Left forelimb (tissue), 1 donor: ENCODE measurements around the gene GAPDHS.

ENCODE experiments used
- DNase-seq: peaks from one replicate; pipeline ENCODE4 v3.0.0-alpha.2; 2018; ENCODE audit warnings: low spot score

GAPDHS gene

DNA sequence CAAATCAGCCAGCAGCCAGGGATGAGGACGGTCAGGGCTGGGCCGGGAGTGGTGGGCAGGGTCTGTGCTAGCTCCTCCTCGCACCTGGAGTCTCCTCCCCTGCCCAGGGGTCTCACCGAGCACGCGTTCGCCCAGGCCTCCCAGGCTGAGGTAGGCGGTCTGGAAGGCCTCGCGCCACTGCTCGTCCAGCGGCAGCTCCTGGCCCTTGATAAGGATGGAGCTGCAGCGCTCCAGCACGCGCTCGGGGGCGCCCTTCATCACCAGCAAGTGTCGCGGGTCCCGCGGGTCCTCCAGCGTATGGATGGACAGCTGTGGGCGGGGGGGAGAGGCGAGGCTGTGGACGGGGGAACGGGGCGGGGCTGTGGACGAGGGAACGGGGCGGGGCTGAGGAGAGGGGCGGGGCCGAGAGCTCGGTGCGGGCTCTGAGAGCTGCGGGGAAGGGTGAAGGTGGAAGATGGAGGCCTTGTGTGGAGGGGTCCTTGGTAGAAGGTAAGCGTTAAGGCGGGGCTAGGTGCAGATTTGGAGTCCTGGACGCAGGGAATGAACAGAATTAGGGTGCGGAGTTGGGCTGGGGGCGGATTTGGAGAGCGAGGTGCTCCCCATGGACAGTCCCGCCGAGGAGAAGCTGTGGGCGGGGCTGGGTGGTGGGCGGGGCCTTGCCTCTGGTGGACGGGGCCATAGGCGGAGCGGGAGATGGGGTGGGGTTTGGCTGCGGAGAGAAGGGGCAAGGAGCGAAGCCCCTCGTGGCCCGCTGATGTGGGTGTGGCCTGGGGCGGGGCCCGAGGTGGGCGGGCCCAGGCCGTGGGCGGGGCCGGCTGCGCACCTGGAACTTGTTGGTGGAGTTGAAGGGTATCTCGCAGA is 24.5 kb downstream of the GAPDHS start:
- DNase-seq, result peak; percentile 80

DNA sequence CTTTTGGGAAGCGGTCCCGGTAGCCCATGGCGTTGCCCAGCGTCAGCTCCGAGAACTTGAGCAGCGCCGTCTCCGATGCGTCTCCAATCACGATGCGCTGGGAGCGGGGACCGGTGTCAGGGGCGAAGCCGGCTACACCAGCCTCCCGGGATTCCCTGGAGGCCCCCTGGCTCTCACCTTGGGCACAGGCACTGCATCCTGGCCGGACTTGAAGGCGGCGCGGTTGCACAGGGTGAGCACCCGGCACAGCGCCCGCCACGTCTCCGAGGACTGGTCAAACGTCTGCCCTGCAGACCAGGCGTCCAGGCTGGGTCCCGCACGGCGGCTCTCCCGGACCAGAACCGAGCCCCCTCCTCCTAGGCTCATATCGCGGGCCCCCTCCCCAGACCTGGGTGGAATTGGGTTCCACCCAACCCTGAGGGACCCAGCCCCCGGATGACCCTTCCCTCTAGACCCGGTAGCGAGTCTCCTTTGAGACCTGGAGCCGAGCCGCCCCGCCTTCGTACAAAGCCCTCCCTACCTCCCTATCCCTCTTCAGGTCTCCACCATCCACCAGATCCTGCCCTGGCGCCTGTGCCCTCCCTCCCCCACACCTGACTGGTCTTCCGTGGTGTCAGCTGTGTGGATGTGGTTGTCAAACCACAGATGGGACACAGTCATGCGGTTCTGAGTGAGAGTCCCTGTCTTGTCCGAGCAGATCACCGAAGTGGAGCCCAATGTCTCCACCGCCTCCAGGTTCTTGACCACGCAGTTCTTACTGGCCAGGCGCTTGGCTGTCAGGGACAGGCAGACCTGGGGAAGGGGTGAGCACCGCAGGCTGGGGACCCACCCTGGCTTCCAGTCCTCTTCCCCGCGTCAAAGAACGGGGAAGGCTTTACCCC is 25.4 kb downstream of the GAPDHS start:
- DNase-seq, result peak; percentile 61

GRCh38 chr19:35559281-35559659 is 26.0 kb downstream of the GAPDHS start:
- peak; percentile 53 for DNase-seq

GRCh38 chr19:35559781-35560180 is 26.5 kb downstream of the GAPDHS start:
- DNase-seq, result peak; percentile 45

GRCh38 chr19:35560271-35560670 is 27.0 kb downstream of the GAPDHS start:
- no peak for DNase-seq

- no peak for DNase-seq
These were observed 27.4 kb downstream of the GAPDHS start for GRCh38 chr19:35560677-35561076.

GRCh38 chr19:35561436-35561835 is 28.2 kb downstream of the GAPDHS start:
- DNase-seq, result no peak

DNA sequence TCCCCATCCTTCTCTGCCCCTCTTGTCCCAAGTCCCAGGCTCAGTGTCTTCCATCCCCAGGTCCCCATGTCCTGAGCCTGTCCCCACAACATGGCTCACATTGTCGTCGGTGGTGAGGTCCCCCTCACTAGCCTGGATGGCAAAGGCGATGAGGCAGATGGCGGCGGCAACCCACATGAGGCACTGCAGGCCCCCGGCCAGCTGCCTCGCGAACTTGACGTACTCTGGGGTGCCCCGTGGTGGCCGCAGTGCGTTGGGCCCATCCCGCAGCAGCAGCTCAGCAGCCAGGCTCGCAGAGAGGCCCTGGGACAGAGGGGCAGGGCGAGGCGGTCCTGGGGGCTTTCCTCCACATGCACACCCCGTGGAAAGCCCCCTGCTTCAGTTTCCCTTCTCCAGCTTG is 29.1 kb downstream of the GAPDHS start:
- no peak for DNase-seq

- no peak for DNase-seq
These were observed 29.5 kb downstream of the GAPDHS start for GRCh38 chr19:35562776-35563175.

DNA sequence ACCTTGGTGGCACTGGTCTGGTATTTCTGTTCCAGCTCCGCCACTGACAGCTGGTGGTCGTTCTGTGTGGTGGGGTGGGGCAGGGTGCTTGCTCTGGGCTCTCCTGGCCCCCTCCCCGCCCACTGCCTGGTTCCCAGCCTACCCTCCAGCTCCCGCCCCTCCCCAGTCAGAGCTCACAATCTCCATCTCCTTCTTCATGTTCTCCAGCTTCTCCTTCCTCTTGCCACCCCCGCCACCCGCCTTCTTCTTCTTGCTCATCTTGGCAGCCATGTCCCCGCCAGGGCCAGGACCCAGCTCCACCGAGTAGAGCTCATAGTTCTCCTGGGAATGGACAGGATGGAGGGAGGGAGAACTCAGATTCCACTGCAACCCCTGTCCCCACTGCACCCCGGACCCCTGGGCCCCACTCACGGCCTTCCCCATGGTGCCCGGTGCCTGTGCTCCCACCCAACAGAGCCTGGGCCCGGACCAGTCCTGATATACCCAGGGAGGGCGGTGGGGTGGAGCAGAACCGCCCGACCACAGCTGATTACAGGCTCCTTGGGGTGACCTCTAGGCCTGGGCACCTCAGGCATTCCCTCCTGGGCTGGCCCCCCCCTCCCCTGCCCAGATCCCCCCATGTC is 30.1 kb downstream of the GAPDHS start, which contains the start of gene ATP4A:
Gene ATP4A (minus strand): TSS at position 452 of the 623 bp plus-strand sequence. CDS start 29 bp downstream, at position 423.
- DNase-seq, result no peak

DNA sequence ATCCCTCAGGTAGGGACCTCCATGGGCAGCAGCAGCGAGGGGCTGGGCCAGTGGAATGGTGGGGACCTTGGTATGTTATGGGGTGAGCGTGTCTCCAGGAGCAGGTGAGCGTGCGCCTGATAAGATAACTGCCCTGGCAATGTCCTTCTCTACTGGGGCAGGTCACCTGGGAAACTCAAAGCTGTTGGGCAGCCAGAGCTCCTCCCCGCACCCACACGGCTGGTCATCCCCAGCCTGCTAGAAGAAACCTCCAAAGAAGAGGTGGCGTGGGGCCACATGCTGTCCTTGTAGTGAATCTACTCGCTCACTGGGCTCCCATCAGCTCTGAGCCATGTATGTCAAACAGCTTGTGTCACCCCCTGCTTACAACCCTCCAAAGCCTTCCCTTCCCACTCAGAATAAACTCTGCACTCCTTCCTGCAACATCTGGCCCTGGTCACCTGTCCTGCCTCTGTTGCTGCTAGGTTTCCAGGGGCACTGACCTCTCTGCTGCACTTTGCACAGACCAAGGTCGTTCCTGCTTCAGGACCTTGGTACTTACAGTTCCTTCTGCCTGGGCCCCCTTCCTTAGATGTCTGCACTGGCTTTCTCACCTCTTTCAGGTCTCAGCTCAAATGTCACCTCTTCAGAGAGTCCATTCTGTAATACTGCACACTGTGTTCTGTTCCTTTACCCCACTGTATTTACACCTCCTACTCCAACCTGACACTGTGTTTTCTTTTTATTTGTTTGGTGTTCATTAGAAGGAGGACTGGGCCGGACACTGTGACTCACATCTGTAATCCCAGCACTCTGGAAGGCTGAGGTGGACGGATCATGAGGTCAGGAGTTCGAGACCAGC is 32.0 kb downstream of the GAPDHS start:
- peak; percentile 12 for DNase-seq

GRCh38 chr19:35566738-35567137 is 33.5 kb downstream of the GAPDHS start:
- DNase-seq, result no peak

DNA sequence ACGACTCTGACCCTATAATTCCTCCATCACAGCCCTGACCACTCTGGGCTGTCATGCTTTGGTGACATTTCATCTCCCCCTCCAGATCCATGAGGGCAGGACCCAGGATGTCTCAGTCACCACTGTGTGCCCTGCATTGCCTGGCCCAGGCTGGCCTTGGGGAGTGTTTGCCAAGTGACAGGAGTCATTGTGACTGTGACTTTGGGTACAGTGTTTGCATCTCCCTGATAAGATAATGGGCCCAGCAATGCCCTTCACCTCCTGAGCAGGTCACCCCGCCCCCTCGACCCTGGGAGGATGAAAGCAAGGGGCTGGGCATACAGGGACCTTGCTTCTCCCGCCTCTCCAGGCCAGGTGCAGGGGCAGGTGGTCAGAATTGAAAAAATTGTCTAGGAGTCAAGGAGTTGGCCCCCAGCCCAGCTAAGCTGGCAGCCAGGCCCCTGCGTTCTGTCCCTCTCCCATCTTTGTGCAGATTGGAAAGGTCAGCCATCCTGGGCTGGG is 36.1 kb downstream of the GAPDHS start:
- peak; percentile 45 for DNase-seq

GRCh38 chr19:35571406-35571965 is 38.2 kb downstream of the GAPDHS start:
- no peak for DNase-seq

GRCh38 chr19:35577918-35578317 is 44.7 kb downstream of the GAPDHS start:
- DNase-seq, result no peak

DNA sequence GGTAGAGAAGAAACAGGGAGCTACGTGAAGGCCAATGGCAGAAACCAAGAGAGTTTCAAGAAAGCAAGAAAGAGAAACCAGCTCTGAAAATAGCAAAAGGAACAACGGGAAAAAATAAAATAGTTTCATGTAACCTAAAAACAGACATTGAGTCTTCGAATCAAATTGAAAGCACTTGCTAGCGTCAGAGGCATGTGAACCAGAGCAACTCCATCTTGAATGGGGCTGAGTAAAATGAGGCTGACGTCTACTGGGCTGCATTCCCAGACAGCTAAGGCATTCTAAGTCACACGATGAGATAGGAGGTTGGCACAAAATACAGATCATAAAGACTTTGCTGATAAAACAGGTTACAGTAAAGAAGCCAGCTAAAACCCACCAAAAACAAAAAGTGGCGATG is 45.5 kb downstream of the GAPDHS start:
- no peak for DNase-seq

- no peak for DNase-seq
These were observed 49.5 kb downstream of the GAPDHS start for GRCh38 chr19:35582760-35583159.

GRCh38 chr19:35585848-35586247 is 52.6 kb downstream of the GAPDHS start, which contains the start of gene PMIS2:
Gene PMIS2, plus strand, starts transcription at chr19:35586173. Its CDS starts 87 bp downstream, at chr19:35586260.
- DNase-seq, result no peak

- no peak for DNase-seq
These were observed 54.1 kb downstream of the GAPDHS start for GRCh38 chr19:35587321-35587720.

- no peak for DNase-seq
These were observed 57.6 kb downstream of the GAPDHS start for GRCh38 chr19:35590875-35591274.

DNA sequence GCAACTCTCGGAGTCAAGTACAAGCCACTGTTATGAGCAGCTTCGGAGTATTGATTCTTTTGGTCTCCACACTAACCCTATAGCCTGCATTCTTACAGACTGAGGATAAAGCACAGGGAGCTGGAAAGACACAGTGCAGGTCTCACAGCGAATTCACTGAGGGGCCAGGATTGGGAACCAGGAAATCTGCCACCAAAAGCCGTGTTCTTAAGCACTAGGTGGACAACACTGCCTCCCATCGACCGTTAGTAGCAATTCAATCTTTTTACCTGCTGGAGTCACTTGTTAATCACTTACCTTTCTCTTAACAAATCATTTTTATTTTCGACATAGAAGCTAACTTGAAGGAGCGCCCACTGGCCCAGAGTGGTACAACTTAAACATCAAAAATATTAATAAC is 59.0 kb downstream of the GAPDHS start:
- no peak for DNase-seq
